Lower lobe of right lung (tissue), 2 donors: ENCODE data around the gene FBXW11. TPM values are rescaled to one million over a fixed set of nuclear protein-coding genes. Genes with fewer than 3 reads are reported as not detected.
"Not testable (repeated sequence)": the region's sequence is repeated elsewhere in the genome, so short reads cannot be mapped to it uniquely, and the experiment has no call there.

Experiments used
- ATAC-seq, 2 donors: fragments of 200-7000 bp; cut with Tn5 transposase; one replicate each; pipeline ENCODE4 v1.9.1; 2020 to 2022; ENCODE audit warnings: mild to moderate bottlenecking in 2 of 2, moderate library complexity in 2 of 2
- DNase-seq: peaks from one replicate; pipeline ENCODE4 v3.0.0-alpha.2; 2020
- H3K27ac ChIP-seq: fragments of 200-600 bp; one replicate; pipeline ENCODE4 v1.8.0; 2022
- H3K27me3 ChIP-seq: fragments of 200-600 bp; one replicate; pipeline ENCODE4 v1.8.0; 2022; ENCODE audit warnings: low read depth
- H3K36me3 ChIP-seq: fragments of 200-600 bp; one replicate; pipeline ENCODE4 v1.8.0; 2022; ENCODE audit warnings: mild to moderate bottlenecking
- H3K4me1 ChIP-seq: fragments of 200-600 bp; one replicate; pipeline ENCODE4 v1.8.0; 2022
- H3K4me3 ChIP-seq: fragments of 200-600 bp; one replicate; pipeline ENCODE4 v1.8.0; 2022; ENCODE audit warnings: mild to moderate bottlenecking
- H3K9me3 ChIP-seq: fragments of 200-600 bp; one replicate; pipeline ENCODE4 v1.8.0; 2022
- CTCF ChIP-seq: fragments of 200-600 bp; IDR thresholded peaks from one replicate; pipeline ENCODE4 v1.8.0; 2022; ENCODE audit warnings: antibody characterized with exemption, mild to moderate bottlenecking
- intact Hi-C: fragments of 100-400 bp; cut with DNase I; formaldehyde crosslinking; loops from one replicate; pipeline ENCODE4 v1.11.0; 2022
- total RNA-seq: library from RNA; stranded (reverse); fragmentation: NEBNext Ultra II Directional; extraction: Animal tissue kit (Norgen Biotek cat#: 25700); gene quantifications from one replicate; pipeline ENCODE4 v1.2.1, GENCODE V29; 2021
- donor health status: DM: no; HTN: yes; CAD: no; lungs with severe emphysema.

The FBXW11 gene
- total RNA-seq, 1 donor from 2014 or later = 52.8 TPM

DNA sequence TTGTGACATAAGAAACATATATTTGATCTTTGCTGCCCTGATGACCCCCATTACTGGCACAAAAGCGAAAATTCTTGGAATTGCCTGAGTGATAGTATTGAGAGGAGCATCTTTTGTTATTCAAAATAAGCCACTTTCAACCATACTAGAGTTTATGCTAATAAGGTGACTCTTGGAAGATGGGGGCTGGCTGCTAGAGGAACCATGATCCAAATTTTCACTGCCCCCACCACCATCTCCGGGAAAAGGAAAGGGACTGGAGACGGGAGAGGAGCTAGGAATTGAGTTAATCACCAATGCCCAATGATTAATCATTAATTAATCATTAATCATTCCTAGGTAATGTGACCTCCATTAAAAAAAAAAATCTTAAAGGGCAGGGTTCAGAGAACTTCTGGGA, 25.6 kb downstream of the FBXW11 start:
- no peaks in the 10 kb centered on the region for H3K36me3 ChIP-seq
- no peak for DNase-seq
- intact Hi-C loops = no loop called here
- peaks cover 16% of the 10 kb centered on the region for H3K9me3 ChIP-seq
- peaks cover 14% of the 10 kb centered on the region for H3K4me1 ChIP-seq
- no peak for ATAC-seq
- H3K27me3 ChIP-seq = no peaks in the 10 kb centered on the region
- TF ChIP-seq CTCF = no peak
- no peak overlapping the region for H3K27ac ChIP-seq
- no peak overlapping the region for H3K4me3 ChIP-seq

GRCh38 chr5:171979606-171980005, 26.8 kb downstream of the FBXW11 start:
- intact Hi-C loops = no loop called here
- H3K27ac ChIP-seq = no peak overlapping the region
- DNase-seq (no peak), ATAC-seq (no peak)
- no peaks in the 10 kb centered on the region for H3K27me3 ChIP-seq
- H3K36me3 ChIP-seq = no peaks in the 10 kb centered on the region
- H3K4me3 ChIP-seq = no peak overlapping the region
- TF ChIP-seq CTCF = no peak
- peaks cover 18% of the 10 kb centered on the region for H3K4me1 ChIP-seq
- H3K9me3 ChIP-seq = peaks cover 16% of the 10 kb centered on the region

DNA sequence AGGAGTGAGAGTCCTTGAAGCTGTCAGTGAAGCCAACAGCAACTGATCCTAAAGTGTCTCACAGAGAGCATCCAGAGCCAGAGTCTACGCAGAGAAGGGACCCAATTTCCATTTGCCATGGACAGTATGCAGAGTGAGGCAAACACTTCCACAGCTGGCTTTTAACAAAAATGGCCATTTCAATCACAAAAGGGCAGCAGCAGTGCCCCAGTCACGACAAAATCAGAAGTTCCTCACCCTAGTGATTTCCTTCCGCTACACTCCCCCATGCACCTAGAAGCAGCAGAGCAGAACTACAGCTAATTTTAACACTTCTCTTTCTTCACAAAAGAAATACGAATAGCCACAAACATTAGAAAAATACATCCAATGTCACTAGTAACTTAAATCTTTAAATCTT, 27.9 kb downstream of the FBXW11 start:
- no peak for ATAC-seq
- intact Hi-C loops = no loop called here
- no peaks in the 10 kb centered on the region for H3K27me3 ChIP-seq
- H3K4me3 ChIP-seq = no peak overlapping the region
- H3K9me3 ChIP-seq = peaks cover 16% of the 10 kb centered on the region
- TF ChIP-seq CTCF = no peak
- no peak overlapping the region for H3K27ac ChIP-seq
- H3K36me3 ChIP-seq = no peaks in the 10 kb centered on the region
- peaks cover 14% of the 10 kb centered on the region for H3K4me1 ChIP-seq
- DNase-seq = no peak

DNA sequence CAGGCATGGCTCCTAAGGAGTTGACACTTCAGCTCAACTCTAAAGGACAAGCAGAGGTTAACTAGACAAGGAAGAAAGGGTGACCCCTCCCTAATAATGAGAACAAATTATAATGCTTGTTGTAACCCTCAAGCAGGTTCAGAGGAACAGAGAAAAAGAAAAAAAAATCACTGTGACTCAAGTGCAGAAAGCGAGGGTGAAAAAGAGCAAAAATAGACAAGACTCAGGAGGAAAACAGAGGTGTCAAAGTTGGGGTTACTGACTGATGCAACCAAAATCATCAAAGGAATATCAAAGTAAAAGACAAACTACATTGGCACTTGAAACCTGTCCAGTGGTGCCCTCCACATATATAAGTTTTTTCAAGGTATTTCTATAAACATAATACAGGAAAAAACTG, 28.4 kb downstream of the FBXW11 start:
- Histone ChIP-seq H3K36me3 (no peaks in the 10 kb centered on the region), H3K27me3 (no peaks in the 10 kb centered on the region), H3K4me3 (no peak overlapping the region), H3K4me1 (peaks cover 14% of the 10 kb centered on the region), H3K9me3 (peaks cover 16% of the 10 kb centered on the region), H3K27ac (no peak overlapping the region)
- no peak for ATAC-seq
- intact Hi-C loops = no loop called here
- no peak for DNase-seq
- TF ChIP-seq CTCF = no peak

GRCh38 chr5:171977244-171977950, 29.0 kb downstream of the FBXW11 start:
- H3K36me3 ChIP-seq, DNase-seq, H3K27me3 ChIP-seq, H3K27ac ChIP-seq, ATAC-seq, intact Hi-C loops, H3K4me3 ChIP-seq: not testable (repeated sequence)
- H3K4me1 ChIP-seq = peaks cover 14% of the 10 kb centered on the region
- H3K9me3 ChIP-seq = peaks cover 16% of the 10 kb centered on the region

- H3K27me3 ChIP-seq = no peaks in the 10 kb centered on the region
- intact Hi-C loops = no loop called here
- no peaks in the 10 kb centered on the region for H3K36me3 ChIP-seq
- TF ChIP-seq CTCF = no peak
- ATAC-seq = no peak
- peaks cover 16% of the 10 kb centered on the region for H3K9me3 ChIP-seq
- H3K4me3 ChIP-seq = no peak overlapping the region
- no peak overlapping the region for H3K27ac ChIP-seq
- DNase-seq = no peak
- peaks cover 14% of the 10 kb centered on the region for H3K4me1 ChIP-seq
These were observed 30.4 kb downstream of the FBXW11 start for GRCh38 chr5:171975877-171976667.
